ENCODE data around the gene ZNF630.
"Not testable (repeated sequence)": the region's sequence is repeated elsewhere in the genome, so short reads cannot be mapped to it uniquely, and the experiment has no call there.

The ZNF630 gene

GRCh38 chrX:48030237-48030636, 41.2 kb downstream of the ZNF630 start:
- no peak for DNase-seq (ENCODE audit: low read depth in 2 of 3, low spot score in 1 of 3)

- DNase-seq (ENCODE audit: low read depth in 2 of 3, low spot score in 1 of 3) = no peak
Observed at GRCh38 chrX:48028091-48028490, 43.3 kb downstream of the ZNF630 start.

- DNase-seq (ENCODE audit: low read depth in 2 of 3, low spot score in 1 of 3) = not testable (repeated sequence)
Observed at GRCh38 chrX:48027545-48027944, 43.9 kb downstream of the ZNF630 start.

- peak in 1 of 3 donors; percentile 48 for DNase-seq (ENCODE audit: low read depth in 2 of 3, low spot score in 1 of 3)
Observed at GRCh38 chrX:48025561-48025960, 45.9 kb downstream of the ZNF630 start.

- no peak for DNase-seq (ENCODE audit: low read depth in 2 of 3, low spot score in 1 of 3)
Observed at GRCh38 chrX:48022738-48023137, 48.7 kb downstream of the ZNF630 start.

- DNase-seq (ENCODE audit: low read depth in 2 of 3, low spot score in 1 of 3) = no peak
Observed at GRCh38 chrX:48022100-48022499, 49.3 kb downstream of the ZNF630 start.

- peak; percentile 42 to 74 (median 60) for DNase-seq (ENCODE audit: low read depth in 2 of 3, low spot score in 1 of 3)
Observed at GRCh38 chrX:48021026-48021900, 50.2 kb downstream of the ZNF630 start.

- DNase-seq (ENCODE audit: low read depth in 2 of 3, low spot score in 1 of 3) = peak in 1 of 3 donors; percentile 24
Observed at GRCh38 chrX:48020472-48020871, 51.0 kb downstream of the ZNF630 start.

GRCh38 chrX:48019892-48020291, 51.5 kb downstream of the ZNF630 start:
- not testable (repeated sequence) for DNase-seq (ENCODE audit: low read depth in 2 of 3, low spot score in 1 of 3)

- DNase-seq (ENCODE audit: low read depth in 2 of 3, low spot score in 1 of 3) = not testable (repeated sequence)
Observed at GRCh38 chrX:48016583-48017310, 54.7 kb downstream of the ZNF630 start.

- not testable (repeated sequence) for DNase-seq (ENCODE audit: low read depth in 2 of 3, low spot score in 1 of 3)
Observed at GRCh38 chrX:48009445-48009960, 61.9 kb downstream of the ZNF630 start.

Data from stimulated activated CD4-positive, alpha-beta T cell treated with anti-CD3 and anti-CD28 coated beads, Interleukin-12 subunit alpha, Interleukin-12 subunit beta, amount 100 ng/mL, for 48 hours (primary cell).